Heart left ventricle (tissue), 13 donors: ENCODE measurements around the gene FNDC11.

ENCODE experiments used
- POLR2A ChIP-seq, 2 donors: fragments of 450-650 bp; IDR thresholded peaks; one replicate each; pipeline ENCODE4 v1.6.1; 2017; ENCODE audit warnings: antibody characterized with exemption in 2 of 2, mild to moderate bottlenecking in 2 of 2, moderate library complexity in 2 of 2
- TF ChIP-seq, protein P1 (sequence below), 12 donors: fragments of 200-600 bp; sonication (generic) in 4 of 12; IDR thresholded peaks; one replicate each; pipeline versions ENCODE4 v1.5.0 to v1.8.0; 2018 to 2022; ENCODE audit warnings: antibody characterized with exemption in 12 of 12, mild to moderate bottlenecking in 5 of 12
- donor health status: ischemic (EF 13 %, LVEDD 7.1; RV severe dilation, severe dysfunction).
- donor health status: DM: no; HTN: yes; CAD: no.
- donor health status: DM: no; HTN: no; CAD: no.
- donor health status: ischemic (EF 25% LVEDD 6.9; RV normal size, moderate dysfunction).
- donor health status: ischemic (EF 25% LVEDD 5.7; RV mildly dilated, moderate dysfunction).
- donor health status: ischemic (EF 35%, LVEDD 5.7; RV mildly dilated, moderate dysfunction).
- donor health status: nonischemic (EF 11% LVEDD 7.7; RV severe dilation, severe dysfunction).
- donor health status: DM: yes; HTN: yes; CAD: no.
- donor health status: PGD.
- donor health status: ischemic (EF 29% LVEDD 5.4; RV normal size, mild dysfunction).
- donor health status: nonischemic (EF 23%, LVEDD 6.1; RV moderate dilation, normal function).

GRCh38 chr20:63556873-63557478 is 3.0 kb downstream of the FNDC11 start:
- TF ChIP-seq POLR2A (IDR thresholded peaks at IDR 0.05) = no peak
- TF ChIP-seq, protein P1, sequence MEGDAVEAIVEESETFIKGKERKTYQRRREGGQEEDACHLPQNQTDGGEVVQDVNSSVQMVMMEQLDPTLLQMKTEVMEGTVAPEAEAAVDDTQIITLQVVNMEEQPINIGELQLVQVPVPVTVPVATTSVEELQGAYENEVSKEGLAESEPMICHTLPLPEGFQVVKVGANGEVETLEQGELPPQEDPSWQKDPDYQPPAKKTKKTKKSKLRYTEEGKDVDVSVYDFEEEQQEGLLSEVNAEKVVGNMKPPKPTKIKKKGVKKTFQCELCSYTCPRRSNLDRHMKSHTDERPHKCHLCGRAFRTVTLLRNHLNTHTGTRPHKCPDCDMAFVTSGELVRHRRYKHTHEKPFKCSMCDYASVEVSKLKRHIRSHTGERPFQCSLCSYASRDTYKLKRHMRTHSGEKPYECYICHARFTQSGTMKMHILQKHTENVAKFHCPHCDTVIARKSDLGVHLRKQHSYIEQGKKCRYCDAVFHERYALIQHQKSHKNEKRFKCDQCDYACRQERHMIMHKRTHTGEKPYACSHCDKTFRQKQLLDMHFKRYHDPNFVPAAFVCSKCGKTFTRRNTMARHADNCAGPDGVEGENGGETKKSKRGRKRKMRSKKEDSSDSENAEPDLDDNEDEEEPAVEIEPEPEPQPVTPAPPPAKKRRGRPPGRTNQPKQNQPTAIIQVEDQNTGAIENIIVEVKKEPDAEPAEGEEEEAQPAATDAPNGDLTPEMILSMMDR (IDR thresholded peaks at IDR 0.05) = no peak
